Central memory CD4-positive, alpha-beta T cell (primary cell): ENCODE results near the gene HOXA9.

Experiments used
- DNase-seq: peaks from one replicate; pipeline ENCODE4 v3.0.0; 2022
- total RNA-seq, 3 experiments: gene quantifications; one replicate each; lab custom pipeline; 2026; lab: John Stamatoyannopoulos, UW

Gene HOXA9
- 0 reads per million in 3 experiments for total RNA-seq

DNA sequence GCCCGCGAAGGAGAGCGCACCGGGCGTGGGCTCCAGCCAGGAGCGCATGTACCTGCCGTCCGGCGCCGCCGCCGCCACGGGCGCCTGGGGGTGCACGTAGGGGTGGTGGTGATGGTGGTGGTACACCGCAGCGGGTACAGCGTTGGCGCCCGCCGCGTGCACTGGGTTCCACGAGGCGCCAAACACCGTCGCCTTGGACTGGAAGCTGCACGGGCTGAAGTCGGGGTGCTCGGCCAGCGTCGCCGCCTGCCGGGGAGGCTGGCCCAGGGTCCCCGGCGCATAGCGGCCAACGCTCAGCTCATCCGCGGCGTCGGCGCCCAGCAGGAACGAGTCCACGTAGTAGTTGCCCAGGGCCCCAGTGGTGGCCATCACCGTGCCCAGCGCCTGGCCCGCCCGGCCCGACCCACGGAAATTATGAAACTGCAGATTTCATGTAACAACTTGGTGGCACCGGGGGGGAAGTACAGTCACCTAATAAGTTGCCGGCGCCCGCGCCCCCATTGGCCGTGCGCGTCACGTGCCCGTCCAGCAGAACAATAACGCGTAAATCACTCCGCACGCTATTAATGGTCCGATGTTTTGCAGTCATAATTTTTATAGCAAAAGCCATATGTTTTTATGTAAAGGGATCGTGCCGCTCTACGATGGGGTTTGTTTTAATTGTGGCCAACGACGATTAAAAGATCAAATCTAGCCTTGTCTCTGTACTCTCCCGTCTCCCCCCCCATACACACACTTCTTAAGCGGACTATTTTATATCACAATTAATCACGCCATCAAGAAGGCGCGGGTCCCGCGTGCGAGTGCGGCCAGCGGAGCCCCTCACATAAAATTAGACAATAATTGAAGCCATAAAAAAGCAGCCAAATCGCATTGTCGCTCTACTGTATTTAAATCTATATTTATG, at the start of gene HOXA9:
Gene HOXA9 (minus strand): TSS at position 449 of the 907 bp plus-strand sequence. CDS start 80 bp downstream, at position 369.
- no peak for DNase-seq

DNA sequence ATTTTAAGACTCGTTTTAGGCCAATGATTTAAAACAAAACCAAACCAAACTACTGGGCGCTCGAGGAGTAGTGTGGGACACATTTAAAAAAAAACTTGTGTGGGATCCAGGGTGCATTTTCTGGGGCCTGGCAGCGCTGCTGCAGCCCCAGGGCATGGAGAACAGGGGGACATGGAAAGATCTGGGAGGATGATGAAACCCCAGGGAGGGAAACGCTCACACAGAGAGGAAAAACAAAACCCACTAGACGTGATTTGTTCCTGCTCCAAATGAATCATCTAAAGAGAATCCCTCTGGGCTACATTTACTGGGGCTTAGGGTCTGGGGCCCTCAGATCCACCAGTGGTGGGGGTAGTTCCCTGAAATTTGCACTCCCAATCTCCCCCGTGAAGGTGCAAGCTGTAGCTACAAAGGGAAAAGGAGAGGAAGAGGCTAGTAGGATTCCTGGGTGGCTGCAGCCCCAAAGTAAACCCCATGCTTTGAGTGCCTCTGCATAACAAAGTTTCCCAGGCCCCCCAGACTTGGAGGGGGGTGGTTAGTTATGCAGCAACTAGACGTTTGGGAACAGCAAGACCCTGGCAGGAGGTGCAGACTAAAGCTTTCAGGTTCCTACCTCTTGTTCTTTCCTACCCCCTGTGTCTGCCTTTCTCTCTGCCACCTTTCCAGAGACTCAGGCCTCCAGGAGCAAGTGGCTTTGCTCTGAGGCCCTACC, 49.1 kb upstream of the HOXA9 start:
- DNase-seq, result no peak

- no peak for DNase-seq
Measured at GRCh38 chr7:27213433-27214238, 48.3 kb upstream of the HOXA9 start.

DNA sequence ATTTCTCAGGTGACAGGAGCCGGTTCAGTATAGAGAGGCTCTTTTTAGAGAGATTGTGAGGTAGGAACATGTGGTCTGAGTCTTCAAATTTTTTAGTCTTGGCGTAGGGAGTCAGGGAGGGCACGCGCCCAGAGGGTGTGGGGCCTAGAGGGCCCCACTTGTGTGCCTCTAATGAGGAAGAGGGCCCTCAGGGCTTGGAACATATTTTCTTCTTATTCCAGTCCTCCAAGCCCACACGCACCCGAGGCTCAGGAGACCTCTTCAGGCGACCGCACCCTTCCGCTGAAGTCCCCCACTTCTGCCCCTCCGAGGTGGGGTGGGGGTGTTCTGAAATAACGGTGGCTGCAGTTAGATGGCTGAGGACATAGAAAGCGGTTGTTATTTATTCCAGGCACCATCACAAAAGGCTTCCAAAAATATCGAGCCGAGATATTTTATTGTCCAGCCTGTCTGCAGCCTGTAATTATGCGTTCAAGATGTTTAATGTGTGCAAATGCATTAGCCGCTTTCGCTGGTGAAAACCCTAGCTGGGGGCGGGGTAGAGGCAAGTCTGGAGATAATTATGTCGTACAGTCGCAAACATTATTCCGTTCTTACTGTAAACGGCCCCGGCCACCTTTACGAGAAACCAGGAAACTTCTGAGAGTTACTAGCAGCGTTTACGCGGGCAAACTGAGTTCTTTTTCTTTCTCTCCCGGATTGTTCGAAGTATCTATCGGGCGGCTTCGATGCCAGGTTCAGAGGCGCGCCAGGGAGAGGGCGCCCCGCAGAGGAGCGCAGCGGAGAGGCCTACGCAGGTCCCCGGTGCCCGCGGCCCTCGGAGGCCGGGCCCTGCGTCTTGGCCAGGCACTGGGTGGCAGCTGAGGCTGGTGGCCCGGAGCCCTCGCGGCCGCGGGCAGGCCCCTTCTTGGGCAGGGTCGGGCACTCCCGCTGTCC, 47.4 kb upstream of the HOXA9 start:
- DNase-seq, result no peak

DNA sequence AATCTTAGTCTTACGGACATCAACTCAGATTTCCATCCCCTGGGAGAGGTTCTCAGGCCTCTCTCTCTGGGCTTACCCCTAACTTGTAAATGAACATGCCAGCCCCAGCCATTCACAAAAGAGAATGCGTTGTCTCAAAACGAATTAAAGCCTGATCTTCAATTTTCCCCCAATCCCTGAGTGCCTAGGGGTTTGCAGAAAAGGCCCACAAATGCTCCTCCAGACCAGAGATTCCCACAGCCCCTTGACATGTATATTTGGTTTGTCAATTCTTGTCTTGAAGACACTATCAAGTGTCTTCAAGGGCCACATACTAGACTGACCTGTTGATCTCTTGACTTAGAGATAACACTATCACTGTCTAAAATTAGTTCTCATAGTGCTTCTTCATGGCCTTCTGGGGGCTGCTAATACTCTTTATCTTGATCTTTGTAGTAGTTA, 46.4 kb upstream of the HOXA9 start:
- DNase-seq, result no peak

DNA sequence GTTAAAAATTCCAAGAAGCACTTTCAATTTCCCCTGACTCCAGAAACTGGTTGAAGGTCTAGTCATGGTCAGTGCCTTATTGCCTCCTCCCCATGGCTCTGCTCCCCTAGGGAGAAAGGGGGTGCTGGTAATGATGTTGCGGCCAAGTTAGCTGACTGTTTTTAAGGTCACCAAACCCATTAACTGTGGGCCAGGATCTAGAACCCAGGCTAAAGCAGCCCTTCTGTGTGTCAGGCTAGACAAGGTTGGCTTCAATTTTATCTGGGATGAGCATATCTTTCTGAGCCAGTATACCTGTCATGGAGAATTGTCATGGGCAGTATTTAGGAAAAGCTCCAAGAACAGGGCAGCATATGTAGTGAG, 45.7 kb upstream of the HOXA9 start:
- DNase-seq, result no peak

DNA sequence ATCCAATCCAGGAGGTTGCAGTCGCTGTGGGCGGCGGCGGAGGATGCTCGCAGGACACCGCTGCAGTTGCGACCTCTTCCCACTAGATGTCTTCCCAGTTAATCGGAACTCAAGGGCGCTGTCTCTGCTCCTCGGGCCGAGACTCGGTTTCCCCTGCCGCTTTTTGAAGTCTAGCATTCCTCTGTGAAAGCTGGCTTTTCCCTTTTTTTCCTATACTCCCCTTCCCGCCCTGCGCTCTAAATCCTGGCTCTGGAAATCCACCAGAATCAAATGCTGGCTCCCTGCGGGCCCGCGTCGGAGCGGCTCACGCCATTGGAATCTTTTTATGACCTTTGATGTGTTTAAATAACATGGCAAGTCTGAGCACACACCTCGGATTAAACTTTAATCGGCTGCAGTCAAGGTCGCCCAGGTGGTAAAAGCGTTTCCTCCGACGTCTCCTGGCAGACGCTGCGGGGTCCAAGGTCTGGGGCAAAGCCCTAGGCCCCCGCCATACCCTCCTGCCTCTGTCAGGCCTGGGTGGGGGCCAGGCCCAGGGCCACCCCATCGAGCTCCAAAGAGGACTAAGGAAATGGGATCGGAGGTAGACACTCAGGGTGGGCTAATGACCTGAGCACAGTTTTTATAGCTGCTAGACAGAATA, 45.2 kb upstream of the HOXA9 start:
- DNase-seq, result no peak

DNA sequence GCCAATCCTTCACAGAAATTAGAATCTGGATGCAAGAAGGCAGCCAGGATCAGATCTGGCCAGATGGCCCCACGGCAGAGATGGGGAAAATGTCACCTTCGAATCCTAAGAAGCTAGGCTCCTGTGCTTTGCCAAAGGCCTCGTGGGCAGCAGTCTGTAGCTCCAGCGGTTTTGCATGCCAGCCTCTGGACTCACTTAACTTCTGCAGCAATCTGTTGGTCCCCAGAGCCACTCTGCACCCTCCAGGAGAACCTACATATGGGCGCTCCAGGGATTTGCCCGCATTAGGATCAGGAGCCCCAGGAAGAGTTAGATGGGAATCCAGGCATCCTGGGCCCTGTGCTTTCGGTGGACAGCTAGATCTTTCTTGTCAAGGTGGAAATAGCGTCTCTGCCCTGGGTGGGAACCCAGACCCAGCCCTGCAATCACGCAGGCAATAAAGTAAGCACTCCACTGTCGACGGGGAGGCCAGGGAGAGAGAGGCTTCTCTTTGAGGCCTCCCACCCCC, 44.6 kb upstream of the HOXA9 start:
- DNase-seq, result no peak

GRCh38 chr7:27208998-27209397, 43.7 kb upstream of the HOXA9 start:
- no peak for DNase-seq

DNA sequence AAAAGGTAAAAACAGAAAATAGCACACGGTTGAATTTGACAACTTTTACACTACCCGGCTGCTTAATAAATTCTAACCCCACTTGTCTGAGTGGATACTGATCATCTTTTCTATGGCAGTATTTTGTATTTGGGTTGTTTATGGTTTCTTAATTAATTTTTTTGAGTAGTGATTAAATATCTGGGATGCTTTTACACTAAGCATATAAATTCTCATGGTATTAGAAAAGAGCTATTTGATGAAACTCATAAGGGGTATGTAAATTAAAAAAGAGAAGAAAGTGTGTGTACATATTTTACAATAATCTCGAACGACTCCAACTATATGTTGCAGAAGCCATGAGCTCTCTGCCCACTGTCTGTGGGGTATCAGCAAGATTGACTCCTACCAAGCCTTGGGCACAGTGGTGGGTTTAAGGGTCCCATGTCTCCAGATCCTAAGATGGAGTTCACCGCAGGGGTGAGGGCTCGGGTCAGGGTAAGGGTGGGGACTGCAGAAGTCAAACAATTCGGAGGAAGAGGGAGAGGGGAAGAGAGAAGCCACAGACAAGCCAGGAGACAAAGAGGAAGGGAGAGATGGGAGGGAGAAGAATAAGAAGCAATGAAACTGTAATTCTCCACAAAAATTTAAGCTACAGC, 42.1 kb upstream of the HOXA9 start:
- no peak for DNase-seq

GRCh38 chr7:27205325-27206280, 40.3 kb upstream of the HOXA9 start:
- DNase-seq, result no peak

- no peak for DNase-seq
Measured at GRCh38 chr7:27204851-27205322, 39.5 kb upstream of the HOXA9 start.

- DNase-seq, result no peak
Measured at GRCh38 chr7:27203964-27204594, 38.7 kb upstream of the HOXA9 start.

DNA sequence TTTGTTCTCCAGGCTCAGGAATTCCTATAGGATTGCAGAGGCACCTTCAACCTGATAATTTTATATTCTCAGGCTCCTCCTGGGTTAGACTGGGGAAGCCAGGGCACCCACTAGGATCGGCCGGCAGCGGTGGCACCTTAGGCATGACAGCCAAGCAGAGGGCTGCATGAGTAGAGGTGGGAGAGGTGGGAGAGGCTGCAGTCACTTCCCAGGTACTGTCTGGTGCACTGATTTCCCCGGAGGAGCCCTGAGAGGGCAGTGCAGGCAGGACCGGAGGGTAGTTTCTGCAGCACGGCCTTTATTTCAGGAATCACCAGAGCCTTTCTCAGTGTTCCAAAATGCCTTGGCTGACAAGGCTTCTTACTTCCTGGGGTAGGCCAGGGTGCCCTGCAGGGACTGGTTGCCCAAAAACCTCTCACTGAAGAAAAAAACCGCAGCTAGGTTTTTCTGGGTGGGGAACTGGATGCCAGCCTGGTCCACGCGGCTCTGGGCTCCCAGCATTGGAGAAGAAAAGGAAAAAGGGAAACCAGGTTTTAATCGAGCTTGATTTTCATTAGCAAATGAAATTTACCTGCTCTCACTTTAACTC, 38.1 kb upstream of the HOXA9 start:
- no peak for DNase-seq

GRCh38 chr7:27202862-27203134, 37.5 kb upstream of the HOXA9 start:
- DNase-seq, result no peak

GRCh38 chr7:27202018-27202861, 36.9 kb upstream of the HOXA9 start:
- DNase-seq, result no peak

DNA sequence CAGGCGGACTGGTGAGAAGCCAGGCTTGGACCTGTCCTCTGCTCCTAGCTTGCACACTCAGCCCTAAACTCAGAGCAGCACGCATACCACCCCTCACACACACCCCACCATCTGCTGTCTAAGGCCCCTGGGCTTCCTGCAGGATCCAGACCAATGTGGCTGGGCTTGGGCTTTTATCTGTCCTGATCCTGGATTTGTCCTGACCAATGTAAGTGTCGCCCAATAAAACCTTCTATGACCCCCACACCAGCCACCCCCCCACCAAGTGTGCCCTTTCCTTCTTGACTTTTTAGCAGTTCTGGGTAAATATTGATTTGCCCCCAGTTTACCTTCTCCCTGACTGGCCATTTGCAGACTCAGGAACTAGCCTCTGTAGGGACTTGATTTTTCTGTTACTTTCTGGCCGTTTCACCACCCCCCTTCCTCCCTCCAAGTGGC, 36.3 kb upstream of the HOXA9 start:
- no peak for DNase-seq
